Aorta (tissue), 5 donors: ENCODE results near the gene SOX8. TPM values are rescaled to one million over a fixed set of nuclear protein-coding genes. Genes with fewer than 3 reads are reported as not detected.

Source experiments
- ATAC-seq: fragments of 200-7000 bp; cut with Tn5 transposase; one replicate; pipeline ENCODE4 v1.9.1; 2022; ENCODE audit warnings: moderate library complexity; ENCODE audit not compliant: low FRiP score
- DNase-seq, 2 donors: peaks; one replicate each; pipeline ENCODE4 v3.0.0-alpha.2; 2020
- H3K27ac ChIP-seq, 2 donors: one replicate each; pipeline ENCODE4 v1.5.1; 2013; ENCODE audit warnings: low read length in 2 of 2, mild to moderate bottlenecking in 2 of 2, moderate library complexity in 2 of 2, control low read depth in 1 of 2, inconsistent platforms in 1 of 2, low read depth in 1 of 2
- H3K27me3 ChIP-seq, 2 donors: one replicate each; pipeline ENCODE4 v1.6.1; 2013; ENCODE audit warnings: control low read depth in 1 of 2, low read length in 1 of 2, mild to moderate bottlenecking in 1 of 2, moderate library complexity in 1 of 2; ENCODE audit not compliant: insufficient read depth in 2 of 2, control insufficient read depth in 1 of 2
- H3K36me3 ChIP-seq, 2 donors: one replicate each; pipeline ENCODE4 v1.6.1; 2013; ENCODE audit warnings: control low read depth in 1 of 2, low read length in 1 of 2, mild to moderate bottlenecking in 1 of 2; ENCODE audit not compliant: insufficient read depth in 2 of 2, control insufficient read depth in 1 of 2
- H3K4me1 ChIP-seq, 2 donors: one replicate each; pipeline ENCODE4 v1.6.1; 2013; ENCODE audit warnings: low read length in 2 of 2, control low read depth in 1 of 2, mild to moderate bottlenecking in 1 of 2, moderate library complexity in 1 of 2; ENCODE audit not compliant: insufficient read depth in 2 of 2, control insufficient read depth in 1 of 2
- H3K4me3 ChIP-seq, 2 donors: one replicate each; pipeline ENCODE4 v1.5.1; 2013; ENCODE audit warnings: low read length in 2 of 2, control low read depth in 1 of 2, mild to moderate bottlenecking in 1 of 2
- H3K9me3 ChIP-seq: one replicate; pipeline ENCODE4 v1.6.1; 2013; ENCODE audit warnings: mild to moderate bottlenecking, low read length; ENCODE audit not compliant: control insufficient read depth
- WGBS, 2 donors: extraction: QIAGEN DNeasy Blood & Tissue Kit; methylation state at CpG; one replicate each; pipeline ENCODE4 v1.1.7; 2013; 5-methylcytosine and 5-hydroxymethylcytosine counted together
- intact Hi-C, 2 donors: fragments of 100-400 bp; cut with DNase I; formaldehyde crosslinking; loops; one replicate each; pipeline versions ENCODE4 v1.14.2 to v1.15.0; 2022
- polyA plus RNA-seq, 2 donors: library from polyadenylated mRNA; stranded (reverse); fragments of 200-250 nt; gene quantifications; one replicate each; pipeline ENCODE4 v1.2.3, GENCODE V29; 2013
- total RNA-seq, 2 donors: library from RNA; stranded (reverse); fragmentation: NEBNext Ultra II Directional; extraction: Animal tissue kit (Norgen Biotek cat#: 25700); gene quantifications; one replicate each; pipeline ENCODE4 v1.2.1, GENCODE V29; 2021
- donor health status: healthy with polysubstance abuse.
- donor health status: Bipolar disorder and iron deficiency.
- donor health status: DM: no; HTN: no; CAD: no.
- donor health status: DM: no; HTN: no; CAD: no.
- donor health status: DM: yes; HTN: yes; CAD: no.

SOX8 gene
- total and polyA plus RNA-seq, 4 donors, result 1.0 to 7.0 (median 3.9) TPM

DNA sequence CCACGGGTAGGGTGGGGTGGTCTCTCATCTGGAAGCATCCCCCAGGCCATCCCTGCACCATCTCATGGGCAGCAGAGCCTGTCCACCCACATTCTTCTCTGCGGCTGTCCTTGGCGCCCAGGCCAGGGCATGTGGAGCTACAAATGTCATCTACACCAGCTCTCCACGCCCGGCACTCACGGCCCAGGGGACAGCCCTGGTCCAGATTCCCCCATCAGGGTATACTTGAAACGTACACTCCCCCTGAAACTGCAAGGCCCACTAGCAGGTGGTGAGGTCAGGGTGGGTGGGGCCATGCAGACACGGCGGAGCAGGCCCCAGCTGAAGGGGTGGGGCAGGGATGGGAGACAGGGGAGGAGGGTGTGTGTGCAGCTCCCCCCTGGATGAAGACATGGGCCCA lies 3.2 kb upstream of the SOX8 start:
- DNase-seq (peak; percentile 42 to 74), ATAC-seq (no peak)
- H3K4me1 ChIP-seq, result no peaks in the 10 kb centered on the region
- H3K4me3 ChIP-seq, result no peak overlapping the region
- intact Hi-C loops, result loop anchor here in 1 of 2 donors (5.0 to 10.0 kb wide), 2 partner anchors 39 to 264 kb away; partner anchors contain the start of gene METRN
- H3K9me3 ChIP-seq, result no peaks in the 10 kb centered on the region
- whole genome bisulfite sequencing, 2 donors, result 82 to 83% methylated on average over 9 of the region's 9 CpGs
- H3K36me3 ChIP-seq, result no peaks in the 10 kb centered on the region
- H3K27me3 ChIP-seq, result no peaks in the 10 kb centered on the region
- no peak overlapping the region for H3K27ac ChIP-seq

DNA sequence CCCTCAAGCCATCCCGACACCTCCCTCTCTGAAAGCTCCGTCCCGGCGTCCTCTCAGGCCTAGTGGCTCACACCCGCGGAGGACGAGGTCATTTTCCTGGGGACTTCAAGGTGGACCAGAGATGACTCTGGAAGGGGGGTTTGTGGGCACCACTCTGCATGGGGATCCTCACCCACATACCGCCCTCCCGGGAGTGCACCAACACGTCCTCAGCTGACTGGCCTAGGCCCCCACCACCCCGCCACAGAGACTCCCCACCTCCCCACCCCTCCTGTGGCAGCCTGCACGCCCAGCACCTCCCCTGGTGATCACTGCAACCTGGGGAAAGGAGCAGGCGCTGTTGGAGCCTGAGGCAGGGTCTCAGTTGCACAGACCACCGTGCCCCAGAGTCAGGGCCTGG lies 2.4 kb upstream of the SOX8 start:
- intact Hi-C loops, result loop anchor here in 1 of 2 donors (5.0 to 10.0 kb wide), 2 partner anchors 38 to 264 kb away; partner anchors contain the start of gene METRN
- no peaks in the 10 kb centered on the region for H3K36me3 ChIP-seq
- no peaks in the 10 kb centered on the region for H3K27me3 ChIP-seq
- 94 to 95% methylated on average over 14 of the region's 14 CpGs for WGBS, 2 donors
- ATAC-seq, result no peak
- DNase-seq, result peak in 1 of 2 donors; percentile 74
- no peak overlapping the region for H3K27ac ChIP-seq
- no peaks in the 10 kb centered on the region for H3K4me1 ChIP-seq
- H3K4me3 ChIP-seq, result no peak overlapping the region
- H3K9me3 ChIP-seq, result no peaks in the 10 kb centered on the region

DNA sequence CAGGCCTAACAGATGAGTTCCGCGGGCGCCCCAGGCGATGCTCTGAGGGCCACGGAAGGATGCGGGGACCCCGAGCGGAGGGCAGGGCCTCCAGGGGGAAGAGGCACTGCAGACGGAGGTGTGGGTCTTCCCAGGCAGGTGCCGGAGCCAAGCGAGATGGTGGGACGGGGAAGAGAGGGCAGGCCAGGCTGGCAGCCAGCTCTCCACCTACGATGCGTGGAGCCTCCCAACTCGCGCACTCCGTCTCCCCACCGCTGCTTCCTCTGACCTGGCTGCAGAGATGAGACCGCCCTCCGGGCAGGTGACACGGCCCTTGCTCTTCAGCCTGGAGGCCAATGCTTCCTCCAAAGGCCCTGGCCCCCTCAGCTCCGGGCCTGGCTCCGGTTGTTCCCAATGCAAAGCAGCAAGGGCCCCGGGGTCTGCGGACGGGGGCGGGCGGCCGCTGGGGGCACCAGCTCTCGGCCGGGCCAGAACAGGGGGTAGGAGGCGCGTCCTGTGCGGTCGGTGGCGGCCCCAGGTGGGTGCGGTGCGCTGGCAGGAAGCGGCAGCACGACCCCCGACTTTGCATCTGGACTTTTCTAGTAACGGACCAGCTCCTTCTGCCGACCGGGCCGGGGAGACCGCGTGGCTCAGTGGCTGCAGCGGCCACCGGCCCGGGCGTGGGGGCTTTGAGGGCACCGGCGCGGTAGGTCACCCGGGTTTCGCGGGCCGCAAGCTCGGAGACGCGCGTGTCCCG lies 1.5 kb upstream of the SOX8 start:
- intact Hi-C loops, result loop anchor here in 1 of 2 donors (5.0 to 10.0 kb wide), 2 partner anchors 37 to 265 kb away; partner anchors contain the start of gene METRN
- WGBS, 2 donors, result 46 to 49% methylated on average over 57 to 63 of the region's 63 CpGs
- Histone ChIP-seq H3K27ac (no peak overlapping the region), H3K9me3 (no peaks in the 10 kb centered on the region), H3K36me3 (no peaks in the 10 kb centered on the region), H3K27me3 (no peaks in the 10 kb centered on the region), H3K4me1 (no peaks in the 10 kb centered on the region), H3K4me3 (no peak overlapping the region)
- ATAC-seq (no peak), DNase-seq (peak in 1 of 2 donors; percentile 35)

DNA sequence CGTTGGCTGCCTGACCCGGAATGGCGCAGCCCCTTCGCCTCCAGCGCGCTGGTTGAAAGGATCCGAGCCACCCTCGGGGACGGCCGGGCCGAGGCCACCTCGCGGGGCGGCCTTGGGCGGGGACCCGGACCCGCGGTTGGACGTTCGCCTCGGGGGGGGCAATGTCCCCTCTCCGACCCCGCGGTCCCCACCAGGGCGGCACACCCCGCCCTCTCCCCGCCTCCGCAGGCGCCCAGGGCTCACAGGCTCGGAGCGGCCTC lies 1.0 kb upstream of the SOX8 start:
- Histone ChIP-seq H3K9me3 (no peaks in the 10 kb centered on the region), H3K27me3 (no peaks in the 10 kb centered on the region), H3K27ac (no peak overlapping the region), H3K4me3 (peak overlapping the region; percentile 33 to 43), H3K36me3 (no peaks in the 10 kb centered on the region), H3K4me1 (no peaks in the 10 kb centered on the region)
- no peak for DNase-seq
- no peak for ATAC-seq
- intact Hi-C loops, result no loop called here
- 2 to 3% methylated on average over 11 to 31 of the region's 31 CpGs for WGBS, 2 donors

DNA sequence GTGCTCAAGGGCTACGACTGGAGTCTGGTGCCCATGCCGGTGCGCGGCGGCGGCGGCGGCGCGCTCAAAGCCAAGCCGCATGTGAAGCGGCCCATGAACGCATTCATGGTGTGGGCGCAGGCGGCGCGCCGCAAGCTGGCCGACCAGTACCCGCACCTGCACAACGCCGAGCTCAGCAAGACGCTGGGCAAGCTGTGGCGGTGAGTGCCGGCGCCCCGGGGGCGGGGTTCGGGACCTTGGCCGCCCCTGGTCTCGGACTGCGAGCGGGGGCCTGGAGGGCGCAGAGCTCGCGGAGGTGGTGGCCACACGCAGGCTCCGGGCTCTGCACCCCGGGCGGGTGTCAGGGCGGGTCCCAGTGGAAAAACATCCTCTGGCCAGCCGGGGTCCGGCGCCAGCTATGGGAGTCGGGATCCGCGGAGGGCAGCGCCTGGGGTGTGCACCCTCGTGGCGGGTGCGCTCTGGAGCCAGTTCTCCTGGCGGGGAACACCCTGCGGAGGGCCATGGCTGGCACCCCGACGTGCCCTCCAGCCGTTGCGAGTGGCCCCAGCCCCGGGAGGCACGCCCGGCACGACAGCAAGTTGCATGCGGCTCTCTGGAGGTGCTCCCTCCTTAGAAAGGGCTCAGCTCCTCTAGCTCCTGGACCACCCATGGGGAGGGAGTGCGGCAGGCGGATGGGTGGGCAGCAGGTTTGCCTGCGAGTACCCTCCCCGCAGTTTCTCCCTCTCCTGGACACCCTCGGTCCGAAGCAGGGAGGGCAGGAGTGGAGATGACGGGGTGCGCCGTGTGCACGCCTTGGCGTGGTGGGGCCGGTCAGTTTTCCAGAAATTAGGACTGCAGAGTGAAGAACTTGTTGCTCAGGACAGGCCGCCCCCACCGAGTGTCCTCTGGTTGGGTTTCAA lies 824 bp downstream of the SOX8 start:
- Histone ChIP-seq H3K36me3 (no peaks in the 10 kb centered on the region), H3K4me1 (no peaks in the 10 kb centered on the region), H3K27ac (no peak overlapping the region), H3K9me3 (no peaks in the 10 kb centered on the region), H3K4me3 (no peak overlapping the region), H3K27me3 (no peaks in the 10 kb centered on the region)
- ATAC-seq (no peak), DNase-seq (no peak)
- intact Hi-C loops, result no loop called here
- WGBS, 2 donors, result 9% methylated on average over 63 to 76 of the region's 76 CpGs

DNA sequence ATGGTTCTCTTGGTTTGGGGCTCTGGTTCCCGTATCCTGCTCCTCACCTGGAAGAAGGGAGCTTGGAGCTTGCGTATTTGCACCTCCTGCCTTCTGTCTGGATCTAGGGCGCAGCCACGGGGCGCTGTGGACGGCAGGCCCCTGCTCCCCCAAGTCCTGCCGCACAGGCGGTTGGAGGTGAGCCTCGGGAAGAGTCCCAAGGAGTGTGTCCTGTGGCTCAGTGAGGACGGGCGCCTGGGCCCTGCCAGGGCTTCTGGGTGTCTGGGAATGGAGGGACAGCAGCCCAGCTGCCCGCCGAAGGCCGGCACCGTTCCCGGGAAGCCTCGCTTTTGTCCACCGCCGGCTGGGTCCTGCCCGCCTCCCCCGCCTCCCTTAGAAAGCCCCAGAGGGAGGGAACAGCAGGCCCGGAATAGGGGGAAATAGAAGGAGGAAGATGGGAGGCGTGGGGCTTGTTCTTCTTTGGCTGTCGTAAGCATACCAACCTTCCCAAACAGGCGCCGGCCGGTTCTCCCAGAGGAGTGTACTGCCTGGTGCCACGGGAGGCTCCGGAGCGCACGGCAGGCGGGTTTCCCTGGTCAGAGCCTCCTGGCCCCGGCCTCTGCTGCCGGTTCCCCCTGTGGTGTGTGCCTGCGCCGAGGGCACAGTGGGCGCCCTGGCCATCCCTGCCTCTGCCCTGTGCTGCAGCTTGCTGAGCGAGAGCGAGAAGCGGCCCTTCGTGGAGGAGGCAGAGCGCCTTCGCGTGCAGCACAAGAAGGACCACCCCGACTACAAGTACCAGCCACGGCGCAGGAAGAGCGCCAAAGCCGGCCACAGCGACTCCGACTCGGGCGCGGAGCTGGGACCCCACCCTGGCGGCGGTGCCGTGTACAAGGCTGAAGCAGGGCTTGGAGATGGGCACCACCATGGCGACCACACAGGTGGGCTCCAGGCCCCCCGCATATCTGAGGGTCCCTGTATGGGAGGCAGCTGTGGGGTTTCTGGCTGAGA lies 1.8 kb downstream of the SOX8 start:
- intact Hi-C loops, result no loop called here
- H3K27me3 ChIP-seq, result no peaks in the 10 kb centered on the region
- 51% methylated on average over 57 to 59 of the region's 59 CpGs for WGBS, 2 donors

DNA sequence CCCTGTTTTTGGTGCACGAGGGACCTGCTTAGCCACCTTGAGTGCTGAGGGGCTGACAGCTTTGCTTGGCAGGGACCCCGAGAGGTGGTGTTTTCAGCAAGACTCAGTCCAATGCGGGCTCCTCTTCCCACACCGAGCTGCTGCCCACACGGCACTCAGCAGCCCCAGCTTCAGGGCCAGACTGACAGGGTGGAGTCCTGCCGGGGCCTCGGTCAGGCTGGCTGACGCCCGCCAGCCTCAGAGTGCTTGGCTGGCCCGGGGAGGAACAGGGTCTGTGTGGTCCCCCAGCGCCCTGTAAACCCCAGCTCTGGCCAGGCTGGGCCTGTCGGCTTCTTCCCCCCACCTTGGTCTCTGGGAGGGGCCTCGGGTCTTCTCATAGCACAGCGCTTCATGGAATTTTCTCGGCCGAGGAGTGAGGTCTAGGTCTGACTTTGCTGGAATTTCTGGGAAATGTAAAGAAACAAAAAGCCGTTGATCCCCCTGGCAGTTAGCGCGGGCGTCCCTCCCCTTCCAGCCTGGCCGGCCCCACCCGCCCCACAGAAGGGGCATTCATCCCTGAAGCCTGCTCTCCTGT lies 2.6 kb downstream of the SOX8 start:
- no peak for DNase-seq
- H3K27me3 ChIP-seq, result no peaks in the 10 kb centered on the region
- intact Hi-C loops, result no loop called here
- no peak for ATAC-seq
- no peak overlapping the region for H3K27ac ChIP-seq
- WGBS, 2 donors, result 81 to 89% methylated on average over 20 to 22 of the region's 22 CpGs
- H3K4me3 ChIP-seq, result no peak overlapping the region
- H3K36me3 ChIP-seq, result no peaks in the 10 kb centered on the region
- no peaks in the 10 kb centered on the region for H3K4me1 ChIP-seq
- H3K9me3 ChIP-seq, result no peaks in the 10 kb centered on the region

More for the DNA sequence above, 1.8 kb downstream of the SOX8 start:
- ATAC-seq (no peak), DNase-seq (no peak)
- no peak overlapping the region for H3K4me3 ChIP-seq
- no peaks in the 10 kb centered on the region for H3K36me3 ChIP-seq
- H3K27ac ChIP-seq, result no peak overlapping the region
- H3K4me1 ChIP-seq, result no peaks in the 10 kb centered on the region
- no peaks in the 10 kb centered on the region for H3K9me3 ChIP-seq
